GM18526 (cell line): ENCODE measurements around the gene RPL19.

Experiments
- POLR2A ChIP-seq: IDR thresholded peaks from 3 replicates; pipeline ENCODE4 v1.6.1; 2011; ENCODE audit not compliant: insufficient read length; ENCODE audit errors: extremely low read depth

The RPL19 gene

GRCh38 chr17:39224778-39225307 is 24.8 kb downstream of the RPL19 start:
- no peak for TF ChIP-seq POLR2A

GRCh38 chr17:39225308-39225958 is 25.4 kb downstream of the RPL19 start, which contains the start of gene STAC2:
Gene STAC2, minus strand, starts transcription at chr17:39225945. Its CDS starts 443 bp downstream, at chr17:39225502.
- no peak for TF ChIP-seq POLR2A

- TF ChIP-seq POLR2A, result no peak
These were observed 26.0 kb downstream of the RPL19 start for GRCh38 chr17:39225959-39226683.

- TF ChIP-seq POLR2A, result no peak
These were observed 27.4 kb downstream of the RPL19 start for GRCh38 chr17:39227364-39227919.

- no peak for TF ChIP-seq POLR2A
These were observed 29.3 kb downstream of the RPL19 start for GRCh38 chr17:39229274-39229913.

- TF ChIP-seq POLR2A, result no peak
These were observed 30.3 kb downstream of the RPL19 start for GRCh38 chr17:39230361-39230760.

- no peak for TF ChIP-seq POLR2A
These were observed 31.0 kb downstream of the RPL19 start for GRCh38 chr17:39231091-39231561.

GRCh38 chr17:39231591-39232551 is 31.8 kb downstream of the RPL19 start:
- TF ChIP-seq POLR2A, result no peak

GRCh38 chr17:39235555-39236449 is 35.7 kb downstream of the RPL19 start:
- no peak for TF ChIP-seq POLR2A

GRCh38 chr17:39236450-39236927 is 36.4 kb downstream of the RPL19 start:
- no peak for TF ChIP-seq POLR2A

- TF ChIP-seq POLR2A, result no peak
These were observed 36.9 kb downstream of the RPL19 start for GRCh38 chr17:39236981-39237441.

GRCh38 chr17:39237586-39237985 is 37.5 kb downstream of the RPL19 start:
- no peak for TF ChIP-seq POLR2A
